K562 (cell line): ENCODE measurements around the gene KHNYN. TPM values are rescaled to one million over a fixed set of nuclear protein-coding genes. Genes with fewer than 3 reads are reported as not detected.

Source experiments
- ARID3A ChIP-seq: IDR thresholded peaks from 2 replicates; pipeline ENCODE4 v1.6.1; 2012; ENCODE audit warnings: low read depth, low read length, improper control_type of control experiment, borderline replicate concordance
- ATF7 ChIP-seq: fragments of 450-650 bp; IDR thresholded peaks from 2 replicates; pipeline ENCODE4 v1.7.1; 2014; ENCODE audit warnings: mild to moderate bottlenecking, moderate library complexity
- CEBPG ChIP-seq, 3 experiments: fragments of 200-800 bp in 1 of 3; sonication (Bioruptor generic) in 1 of 3; sonication (generic) in 1 of 3; formaldehyde crosslinking in 1 of 3; IDR thresholded peaks in 2 of 3; conservative IDR thresholded peaks in 1 of 3; 2 replicates each; pipeline versions ENCODE4 v1.6.1 to v1.8.0; 2016 to 2022; ENCODE audit warnings: missing compliant biosample characterization in 2 of 3, missing genetic modification characterization in 2 of 3, mild to moderate bottlenecking in 1 of 3, missing genetic modification reagents in 1 of 3
- CREB1 ChIP-seq, 2 experiments: sonication (generic) in 1 of 2; formaldehyde crosslinking in 1 of 2; IDR thresholded peaks; 2 replicates each; pipeline versions ENCODE4 v1.6.1 to v1.8.0; 2012 to 2022; ENCODE audit warnings: inconsistent platforms in 1 of 2, mild to moderate bottlenecking in 1 of 2, missing genetic modification reagents in 1 of 2, moderate library complexity in 1 of 2
- CTCFL ChIP-seq: IDR thresholded peaks from 2 replicates; pipeline ENCODE4 v1.6.1; 2011; ENCODE audit warnings: borderline replicate concordance, low read depth, mild to moderate bottlenecking, moderate library complexity, low read length; ENCODE audit not compliant: insufficient read depth, poor library complexity, severe bottlenecking
- MECOM ChIP-seq: fragments of 250-450 bp; sonication (Bioruptor Pico); IDR thresholded peaks from 2 replicates; pipeline ENCODE4 v1.8.0; 2022; ENCODE audit warnings: inconsistent platforms
- MIER1 ChIP-seq: fragments of 450-650 bp; IDR thresholded peaks from 2 replicates; pipeline ENCODE4 v1.6.1; 2016; ENCODE audit warnings: antibody characterized with exemption, mild to moderate bottlenecking, low read depth
- MTA3 ChIP-seq: fragments of 450-650 bp; formaldehyde crosslinking; IDR thresholded peaks from 2 replicates; pipeline ENCODE4 v1.6.1; 2017; ENCODE audit warnings: mild to moderate bottlenecking, borderline replicate concordance
- NCOA6 ChIP-seq: fragments of 450-650 bp; IDR thresholded peaks from 2 replicates; pipeline ENCODE4 v1.6.1; 2017; ENCODE audit warnings: mild to moderate bottlenecking
- RAD21 ChIP-seq, 2 experiments: fragments of 250-450 bp in 1 of 2; fragments of 450-650 bp in 1 of 2; sonication (Bioruptor Pico) in 1 of 2; formaldehyde crosslinking in 1 of 2; IDR thresholded peaks in 1 of 2; conservative IDR thresholded peaks in 1 of 2; 2 replicates each; pipeline versions ENCODE4 v1.4.0 to v1.8.0; 2020 to 2022; ENCODE audit warnings: mild to moderate bottlenecking in 2 of 2, moderate library complexity in 1 of 2
- SMARCA5 ChIP-seq: fragments of 450-650 bp; IDR thresholded peaks from 2 replicates; pipeline ENCODE4 v1.6.1; 2016
- STAG1 ChIP-seq: sonication (generic); formaldehyde crosslinking; IDR thresholded peaks from 2 replicates; pipeline ENCODE4 v1.5.0; 2020; ENCODE audit warnings: missing genetic modification reagents, borderline replicate concordance
- ZNF140 ChIP-seq: fragments of 250-450 bp; sonication (Bioruptor Pico); IDR thresholded peaks from 2 replicates; pipeline ENCODE4 v1.8.0; 2021; ENCODE audit warnings: moderate library complexity, mild to moderate bottlenecking, inconsistent platforms
- ZNF280A ChIP-seq: fragments of 450-650 bp; IDR thresholded peaks from 2 replicates; pipeline ENCODE4 v1.6.1; 2018; ENCODE audit warnings: mild to moderate bottlenecking, low read depth; ENCODE audit not compliant: partially characterized antibody
- ZNF584 ChIP-seq: fragments of 200-800 bp; sonication (Bioruptor generic); IDR thresholded peaks from 2 replicates; pipeline ENCODE4 v1.6.1; 2016; ENCODE audit warnings: low read depth, mild to moderate bottlenecking, missing genetic modification characterization, missing compliant biosample characterization
- polyA plus RNA-seq, 8 experiments: library from polyadenylated mRNA; depleted of rRNA in 4 of 8; stranded (reverse) in 5 of 8; unstranded in 3 of 8; fragments of >200 nt; fragmentation: Nextera tagmentation in 2 of 8; fragmentation: Illumina TruSeq in 1 of 8; extraction: Ambion mirVana in 2 of 8; extraction: Trizol in 1 of 8; gene quantifications; 2 replicates each; pipeline versions ENCODE4 v1.2.1 to v1.2.3, GENCODE V29; 2011 to 2014; ENCODE audit warnings: inconsistent platforms in 1 of 8, missing spikeins in 1 of 8
- total RNA-seq, 7 experiments: library from RNA; depleted of rRNA in 6 of 7; stranded (reverse); fragments of >200 nt in 6 of 7; fragmentation: Illumina TruSeq in 2 of 7; extraction: Trizol in 2 of 7; gene quantifications; 2 replicates each; pipeline versions ENCODE4 v1.2.1 to v1.2.3, GENCODE V29; 2011 to 2021; ENCODE audit warnings: low replicate concordance in 1 of 7
- TF ChIP-seq, protein P1 (sequence below): fragments of 450-650 bp; IDR thresholded peaks from 2 replicates; pipeline ENCODE4 v1.6.1; 2017; ENCODE audit warnings: antibody characterized with exemption, mild to moderate bottlenecking

The KHNYN gene
- total and polyA plus RNA-seq, 9 of the 15 experiments (the other 6 are each of a cell fraction or from before 2014, with no cell fraction given) = 0.76 to 26.0 (median 14.1) TPM

- TF ChIP-seq CREB1 (IDR thresholded peaks at IDR 0.05) (no peak), CREB1 (CRISPR knock-in tag; IDR thresholded peaks at IDR 0.05) (no peak), ARID3A (no peak), RAD21 (CRISPR knock-in tag; conservative IDR thresholded peaks at IDR 0.05 in 1 of 2, IDR thresholded peaks at IDR 0.05 in 1 of 2) (peak; percentile 74 to 90), CEBPG (CRISPR knock-in tag; IDR thresholded peaks at IDR 0.05) (no peak), CEBPG (tag; conservative IDR thresholded peaks at IDR 0.05 in 1 of 2, IDR thresholded peaks at IDR 0.05 in 1 of 2) (no peak), MIER1 (no peak), CTCFL (peak; percentile 50), MTA3 (peak; percentile 50; the same call in 1 of the 2 replicates), ZNF280A (no peak), STAG1 (CRISPR knock-in tag) (peak; percentile 66; the same call in 1 of the 2 replicates), SMARCA5 (no peak), ATF7 (0 out of 2 replicates have a peak, but pooled peaks have one; percentile 20), MECOM (no peak), ZNF140 (CRISPR knock-in tag) (no peak), ZNF584 (no peak), NCOA6 (no peak)
- TF ChIP-seq, protein P1, sequence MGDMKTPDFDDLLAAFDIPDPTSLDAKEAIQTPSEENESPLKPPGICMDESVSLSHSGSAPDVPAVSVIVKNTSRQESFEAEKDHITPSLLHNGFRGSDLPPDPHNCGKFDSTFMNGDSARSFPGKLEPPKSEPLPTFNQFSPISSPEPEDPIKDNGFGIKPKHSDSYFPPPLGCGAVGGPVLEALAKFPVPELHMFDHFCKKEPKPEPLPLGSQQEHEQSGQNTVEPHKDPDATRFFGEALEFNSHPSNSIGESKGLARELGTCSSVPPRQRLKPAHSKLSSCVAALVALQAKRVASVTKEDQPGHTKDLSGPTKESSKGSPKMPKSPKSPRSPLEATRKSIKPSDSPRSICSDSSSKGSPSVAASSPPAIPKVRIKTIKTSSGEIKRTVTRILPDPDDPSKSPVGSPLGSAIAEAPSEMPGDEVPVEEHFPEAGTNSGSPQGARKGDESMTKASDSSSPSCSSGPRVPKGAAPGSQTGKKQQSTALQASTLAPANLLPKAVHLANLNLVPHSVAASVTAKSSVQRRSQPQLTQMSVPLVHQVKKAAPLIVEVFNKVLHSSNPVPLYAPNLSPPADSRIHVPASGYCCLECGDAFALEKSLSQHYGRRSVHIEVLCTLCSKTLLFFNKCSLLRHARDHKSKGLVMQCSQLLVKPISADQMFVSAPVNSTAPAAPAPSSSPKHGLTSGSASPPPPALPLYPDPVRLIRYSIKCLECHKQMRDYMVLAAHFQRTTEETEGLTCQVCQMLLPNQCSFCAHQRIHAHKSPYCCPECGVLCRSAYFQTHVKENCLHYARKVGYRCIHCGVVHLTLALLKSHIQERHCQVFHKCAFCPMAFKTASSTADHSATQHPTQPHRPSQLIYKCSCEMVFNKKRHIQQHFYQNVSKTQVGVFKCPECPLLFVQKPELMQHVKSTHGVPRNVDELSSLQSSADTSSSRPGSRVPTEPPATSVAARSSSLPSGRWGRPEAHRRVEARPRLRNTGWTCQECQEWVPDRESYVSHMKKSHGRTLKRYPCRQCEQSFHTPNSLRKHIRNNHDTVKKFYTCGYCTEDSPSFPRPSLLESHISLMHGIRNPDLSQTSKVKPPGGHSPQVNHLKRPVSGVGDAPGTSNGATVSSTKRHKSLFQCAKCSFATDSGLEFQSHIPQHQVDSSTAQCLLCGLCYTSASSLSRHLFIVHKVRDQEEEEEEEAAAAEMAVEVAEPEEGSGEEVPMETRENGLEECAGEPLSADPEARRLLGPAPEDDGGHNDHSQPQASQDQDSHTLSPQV = no peak
Measured at GRCh38 chr14:24431569-24432258, 2.0 kb downstream of the KHNYN start (continued).
